Effector CD8-positive, alpha-beta T cell (primary cell): ENCODE results near the gene FRMD4B.

Source experiments
- DNase-seq: peaks from one replicate; lab custom pipeline; 2025; lab: John Stamatoyannopoulos, UW

FRMD4B gene

DNA sequence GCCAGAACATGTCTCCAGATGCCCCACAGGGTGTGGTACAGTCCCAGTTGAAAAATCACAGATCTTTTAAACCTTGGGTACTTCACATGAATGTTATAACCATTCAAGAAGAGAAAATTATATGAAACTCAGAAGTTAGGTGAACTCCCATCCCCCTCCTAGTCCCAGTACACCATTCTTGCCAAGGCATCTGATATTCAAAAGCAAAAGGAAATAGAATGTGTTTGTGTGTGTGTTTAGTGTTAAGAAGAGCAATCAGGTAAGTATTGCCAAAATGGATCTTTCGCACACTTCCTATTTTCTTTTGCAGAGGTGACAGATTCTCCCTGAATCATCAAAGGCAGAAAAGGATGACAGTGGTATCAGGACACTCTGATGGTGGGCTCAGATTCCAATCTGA lies 219.4 kb downstream of the FRMD4B start:
- DNase-seq, result no peak

DNA sequence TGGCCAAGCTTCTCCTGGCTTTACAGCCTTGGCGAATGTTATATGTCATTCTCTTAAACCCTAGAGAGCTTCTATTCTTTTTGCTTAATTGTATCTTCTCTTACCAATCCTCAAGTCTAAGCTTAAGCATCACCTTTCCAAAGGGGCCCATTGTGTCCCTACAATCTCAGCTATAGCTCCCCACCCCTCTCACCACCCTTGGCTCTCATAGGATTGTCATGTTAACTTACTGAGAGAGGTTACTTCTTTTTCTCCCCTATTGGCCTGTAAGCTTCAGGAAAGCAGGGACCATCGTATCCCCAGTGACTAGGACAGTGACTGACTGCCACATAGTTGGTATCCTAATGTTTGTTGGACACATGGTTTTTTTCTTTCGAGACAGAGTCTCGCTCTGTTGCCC lies 220.1 kb downstream of the FRMD4B start:
- no peak for DNase-seq

DNA sequence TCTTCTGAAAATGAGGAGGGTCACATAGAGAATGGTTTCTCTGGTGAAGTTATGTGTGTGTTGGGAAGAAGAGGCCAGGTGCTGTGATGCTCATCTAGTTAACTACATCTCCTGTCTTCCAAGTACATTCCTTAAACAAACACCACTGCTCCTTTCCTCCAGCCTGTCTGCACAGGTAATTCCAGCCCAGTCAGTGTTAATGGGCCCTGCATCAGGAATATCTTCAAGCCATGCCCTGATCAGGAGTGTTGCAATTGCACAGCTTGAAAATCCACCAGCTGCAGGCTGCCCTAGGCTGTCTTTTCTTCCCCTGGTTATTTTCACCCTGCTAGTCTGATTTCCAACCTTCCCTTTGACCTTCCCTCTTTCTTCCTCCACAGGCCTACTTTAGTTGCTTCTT lies 221.6 kb downstream of the FRMD4B start:
- no peak for DNase-seq

DNA sequence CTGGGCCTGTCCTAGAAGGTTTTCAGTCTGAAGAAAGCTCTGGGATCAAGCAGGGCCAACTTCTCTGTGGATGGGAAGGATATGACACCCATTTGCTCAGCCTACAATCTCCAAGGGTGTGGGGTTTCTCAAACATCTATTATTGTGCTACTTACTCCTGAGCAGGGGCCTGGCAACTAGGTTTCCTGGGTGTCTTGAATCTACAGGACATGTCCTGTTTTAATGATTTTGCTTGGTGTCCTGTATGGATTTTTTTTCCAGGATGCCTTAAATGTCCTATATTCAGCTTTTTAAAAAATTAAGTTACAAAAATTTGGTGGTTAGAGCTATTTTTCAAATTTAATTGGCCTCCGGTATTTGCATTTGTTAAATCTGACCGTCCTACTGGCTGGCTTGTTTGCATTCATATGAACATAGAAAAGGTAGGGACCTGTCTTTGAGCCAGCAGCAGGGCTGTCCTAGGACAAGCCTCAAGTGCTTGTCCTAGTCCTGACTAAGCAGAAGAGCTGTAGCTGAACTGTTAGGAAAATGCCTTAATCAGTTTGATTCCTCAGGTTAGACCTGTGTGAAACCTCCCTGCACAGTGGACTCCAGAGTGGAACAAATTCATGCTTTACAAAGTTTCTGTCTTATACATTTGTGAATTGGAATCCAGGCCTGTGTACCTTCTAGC lies 223.4 kb downstream of the FRMD4B start:
- DNase-seq, result no peak

DNA sequence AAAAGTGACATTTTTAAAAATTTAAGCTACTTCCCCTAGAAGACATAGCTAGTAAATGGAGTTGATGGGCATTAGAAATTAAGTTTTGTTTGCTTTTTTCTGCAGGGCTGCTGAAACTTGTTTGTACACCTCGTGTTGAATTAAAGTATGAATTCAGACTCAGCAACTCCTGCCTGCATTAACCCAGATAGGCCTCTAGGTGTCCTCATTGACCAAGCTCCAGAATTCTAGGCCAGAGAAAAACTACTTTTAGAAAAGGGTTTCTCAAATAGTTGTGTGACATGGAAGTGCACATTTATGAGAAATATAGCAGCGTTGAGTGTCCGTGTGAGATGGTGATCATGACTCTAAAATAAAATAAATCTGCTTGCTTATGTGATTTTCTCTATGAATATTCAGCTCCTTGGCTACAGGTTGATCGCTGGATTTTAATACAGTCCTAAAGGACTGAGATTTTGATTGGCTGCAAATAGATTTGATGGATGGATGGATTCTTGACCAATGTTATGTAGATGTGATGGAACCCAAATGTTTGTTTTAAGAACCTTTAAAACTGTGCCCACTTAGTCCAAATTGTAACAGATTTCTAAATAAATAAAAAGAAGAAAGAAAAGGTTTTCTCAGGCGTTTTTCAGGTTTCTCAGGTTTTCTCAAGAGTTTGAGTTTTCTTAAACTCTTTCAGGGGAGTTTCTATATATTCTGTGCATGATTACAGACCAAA lies 224.1 kb downstream of the FRMD4B start:
- no peak for DNase-seq

DNA sequence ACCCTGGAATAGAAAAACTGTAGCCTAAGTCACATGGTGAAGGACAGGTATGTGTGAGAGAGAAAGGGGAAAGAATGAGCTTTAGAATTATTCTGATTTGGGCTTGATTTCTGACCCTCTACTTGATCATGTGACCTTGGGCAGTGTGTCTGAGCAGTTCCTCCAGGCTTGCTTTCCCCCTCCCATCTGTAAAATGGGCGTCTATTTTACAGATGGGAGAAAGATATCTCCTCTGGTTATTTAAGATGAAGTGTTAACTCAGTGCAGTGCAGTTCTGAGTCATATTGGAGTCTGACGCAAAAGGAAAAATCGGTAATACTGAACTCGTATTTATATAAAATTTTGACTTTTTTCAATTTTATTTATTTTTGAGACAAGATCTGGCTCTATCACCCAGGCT lies 225.4 kb downstream of the FRMD4B start:
- DNase-seq, result no peak

DNA sequence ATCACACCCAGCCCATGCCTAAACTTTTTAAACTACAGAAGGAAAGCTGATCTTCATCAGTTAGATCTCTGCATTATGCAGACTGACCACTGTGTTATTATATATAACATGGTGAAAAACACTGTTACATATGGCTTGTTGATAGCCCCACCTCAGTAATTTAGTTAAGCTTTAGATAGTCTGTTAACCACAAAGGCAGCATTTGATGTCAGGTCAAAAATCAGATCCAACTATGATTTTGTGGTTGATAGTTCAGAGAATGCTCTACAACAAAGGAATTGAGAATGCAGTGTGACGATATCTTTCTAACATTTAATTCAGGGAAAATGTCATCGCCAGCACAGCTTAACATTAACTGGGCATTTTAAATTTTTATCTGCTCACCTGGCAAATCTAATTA lies 225.8 kb downstream of the FRMD4B start:
- no peak for DNase-seq

DNA sequence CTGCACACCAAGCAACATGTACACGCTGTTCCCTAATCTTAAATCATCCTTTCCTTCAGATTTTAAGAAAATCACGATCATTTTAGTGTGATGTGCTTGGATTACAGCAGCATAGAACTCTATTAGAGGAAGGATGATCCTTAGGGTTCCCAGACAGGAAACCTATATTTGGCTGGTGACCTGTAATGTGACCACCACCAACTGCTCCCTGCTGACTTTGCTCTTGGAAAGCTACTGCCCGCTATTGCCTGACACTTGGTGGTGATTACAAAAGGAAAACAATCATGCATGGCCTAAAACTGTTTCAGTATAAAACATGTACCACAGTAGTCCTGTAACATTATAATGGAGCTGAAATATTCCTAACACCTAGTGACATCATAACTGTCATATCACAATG lies 236.3 kb downstream of the FRMD4B start:
- DNase-seq, result no peak

DNA sequence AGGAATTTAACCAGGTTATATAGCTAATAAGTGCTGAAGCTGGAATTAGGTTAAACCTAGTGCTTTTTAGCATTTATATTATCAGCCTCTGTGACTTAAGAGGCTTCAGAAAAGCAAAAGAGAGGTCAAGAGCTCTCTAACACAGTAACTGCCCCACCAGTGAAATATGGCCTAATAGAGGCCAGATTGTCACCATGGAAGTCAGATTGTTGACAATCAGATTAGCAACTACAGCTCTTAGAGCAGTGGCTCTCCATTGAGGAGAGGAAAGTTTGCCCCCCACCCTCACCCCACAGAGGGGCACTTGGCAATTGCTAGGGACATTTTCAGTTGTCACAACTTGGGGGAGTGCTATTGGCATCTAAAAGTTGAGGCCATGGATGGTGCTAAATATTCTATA lies 240.2 kb downstream of the FRMD4B start:
- no peak for DNase-seq

DNA sequence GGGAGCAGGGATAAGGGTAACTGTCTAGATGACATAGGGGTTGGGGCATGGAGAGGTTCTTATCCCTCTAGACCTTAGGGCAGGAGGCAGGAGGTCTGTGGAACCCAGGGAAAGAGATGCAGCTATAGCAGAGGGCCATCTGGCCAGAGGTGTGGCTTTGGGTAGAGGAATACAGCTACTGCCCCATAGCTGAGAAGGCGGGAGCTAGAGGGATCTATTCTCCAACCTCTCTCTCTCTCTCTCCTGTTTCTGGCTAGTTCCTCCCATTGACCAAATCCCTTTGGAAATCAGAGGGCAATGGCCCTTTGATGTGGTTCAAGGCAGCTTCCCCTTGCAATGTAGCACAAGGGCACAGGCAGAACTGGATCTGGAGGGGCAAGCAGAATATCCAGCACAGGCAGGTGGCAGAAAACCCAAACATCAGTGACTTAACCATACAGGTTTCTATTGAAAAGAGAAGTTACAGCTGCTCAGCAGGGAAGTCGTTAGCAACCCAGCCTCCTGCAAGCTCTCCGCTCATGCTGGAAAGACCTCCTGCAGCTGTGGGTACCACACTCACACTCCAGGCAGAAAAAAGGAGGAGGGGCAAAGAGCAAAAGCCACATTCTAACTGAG lies 241.2 kb downstream of the FRMD4B start:
- no peak for DNase-seq

DNA sequence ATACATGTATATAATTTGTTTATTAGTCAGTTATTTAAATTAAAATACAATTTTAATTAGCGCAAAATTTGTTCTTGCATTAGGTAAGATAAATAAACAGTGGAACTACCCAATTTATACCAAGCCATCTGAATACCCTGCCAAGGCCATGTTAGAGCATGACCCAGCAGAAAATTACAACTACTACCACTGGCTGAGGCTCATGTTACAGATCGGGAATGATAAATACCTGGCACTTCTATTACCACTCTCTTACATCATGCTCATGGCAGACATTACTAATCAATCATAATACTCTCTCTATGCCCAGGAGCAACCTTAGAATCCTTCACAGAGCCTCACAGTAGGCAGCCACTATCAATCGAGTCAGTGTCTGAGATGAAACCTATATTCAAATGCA lies 242.3 kb downstream of the FRMD4B start:
- DNase-seq, result no peak

DNA sequence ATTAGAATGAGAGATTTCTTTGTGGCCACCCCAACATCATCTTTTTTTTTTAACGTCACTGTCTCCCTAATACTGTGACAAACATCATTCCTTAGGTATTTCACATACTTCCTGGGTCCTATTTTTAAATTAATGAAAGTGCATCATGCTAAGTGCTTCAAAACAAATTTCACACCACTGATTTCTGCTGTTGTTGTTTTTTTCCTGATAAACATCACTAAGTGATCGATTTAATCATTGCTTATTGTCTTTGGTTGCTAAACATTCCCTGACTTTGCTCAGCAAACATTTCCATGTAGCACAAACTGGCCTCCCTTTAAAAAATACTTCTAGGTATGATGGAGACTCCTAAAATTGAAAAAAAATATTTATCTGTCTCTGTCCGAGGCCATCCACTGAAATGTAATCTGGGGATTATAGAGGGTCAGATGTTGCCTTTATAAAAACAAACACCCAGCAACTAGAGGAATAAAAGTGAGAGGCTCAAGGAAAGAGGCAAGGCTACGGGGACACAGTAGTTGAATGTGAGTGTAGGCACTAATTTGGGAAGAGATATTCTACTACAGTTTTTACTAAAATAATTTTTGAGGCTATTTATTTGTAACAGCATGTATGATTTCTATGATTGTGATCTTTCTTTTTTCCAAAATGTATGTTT lies 243.0 kb downstream of the FRMD4B start:
- DNase-seq, result no peak

DNA sequence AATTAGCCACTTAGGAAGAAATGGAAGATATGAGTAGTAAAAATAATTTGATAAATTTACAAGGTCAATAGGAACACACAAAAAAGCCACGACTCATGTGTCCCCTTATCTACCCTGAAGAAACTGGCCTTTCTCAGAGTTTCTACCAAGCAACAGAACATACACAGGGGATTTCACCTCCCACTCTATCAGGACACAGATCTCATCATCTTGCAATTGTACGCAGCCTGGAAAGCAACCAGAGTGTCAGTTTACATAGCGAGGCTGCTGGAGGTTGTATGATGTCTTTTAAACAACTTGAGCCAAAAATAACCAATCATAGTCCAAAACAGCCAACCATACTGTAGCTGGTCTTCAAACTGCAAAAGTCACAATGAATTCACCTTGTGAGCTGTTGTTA lies 243.8 kb downstream of the FRMD4B start:
- no peak for DNase-seq

DNA sequence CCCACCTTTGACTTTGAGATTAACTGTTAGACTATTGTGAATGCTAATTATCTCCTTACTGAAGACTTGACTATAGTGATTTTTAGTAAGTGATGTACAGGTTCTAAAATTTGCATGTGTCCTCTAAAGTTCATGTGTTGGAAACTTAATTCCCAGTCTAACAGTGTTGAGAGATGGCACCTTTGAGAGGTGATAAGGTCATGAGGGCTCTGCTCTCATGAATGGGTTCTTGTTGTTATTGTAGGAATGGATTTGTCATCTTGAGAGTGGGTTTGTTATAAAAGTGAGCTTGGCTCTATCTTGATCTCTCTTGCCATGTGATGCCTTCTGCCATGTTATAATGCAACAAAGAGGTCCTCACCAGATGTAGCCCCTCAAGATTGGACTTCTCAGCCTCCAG lies 244.6 kb downstream of the FRMD4B start:
- no peak for DNase-seq

DNA sequence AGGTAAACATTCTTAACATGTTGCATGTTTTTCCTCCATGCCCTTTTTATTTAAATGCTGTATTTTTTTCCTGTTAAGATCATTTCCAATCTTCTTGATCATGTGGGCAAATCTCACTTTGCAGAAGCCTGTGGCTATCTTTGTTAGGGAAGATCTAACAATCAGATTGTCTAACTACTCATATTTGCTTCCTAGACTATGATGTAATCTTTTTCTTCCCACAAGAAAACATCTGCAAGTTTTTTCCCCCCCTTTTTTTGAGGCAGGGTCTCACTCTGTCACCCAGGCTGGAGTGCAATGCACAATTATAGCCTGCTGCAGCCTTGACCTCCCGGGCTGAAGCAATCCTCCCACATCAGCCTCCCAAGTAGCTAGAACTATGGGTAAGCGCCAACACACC lies 248.5 kb downstream of the FRMD4B start:
- DNase-seq, result no peak

DNA sequence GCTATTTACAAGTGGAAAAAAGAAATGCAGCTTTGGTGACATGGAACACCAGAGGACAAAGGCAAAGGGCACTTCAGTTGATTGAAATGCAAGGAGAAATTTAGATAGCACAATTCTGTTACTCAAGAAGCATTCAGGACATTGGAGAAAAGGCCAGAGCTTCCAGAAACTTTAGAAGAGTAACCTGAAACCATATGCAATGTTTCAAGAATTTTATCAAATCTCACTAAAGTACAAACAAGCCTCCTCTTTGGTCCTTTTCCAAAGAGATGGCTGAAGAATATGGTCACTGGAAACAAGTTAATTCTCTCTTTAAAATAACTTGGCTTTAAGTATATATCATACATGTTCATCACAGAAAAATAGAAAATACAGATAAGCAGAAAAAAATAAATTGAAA lies 248.9 kb downstream of the FRMD4B start:
- no peak for DNase-seq

DNA sequence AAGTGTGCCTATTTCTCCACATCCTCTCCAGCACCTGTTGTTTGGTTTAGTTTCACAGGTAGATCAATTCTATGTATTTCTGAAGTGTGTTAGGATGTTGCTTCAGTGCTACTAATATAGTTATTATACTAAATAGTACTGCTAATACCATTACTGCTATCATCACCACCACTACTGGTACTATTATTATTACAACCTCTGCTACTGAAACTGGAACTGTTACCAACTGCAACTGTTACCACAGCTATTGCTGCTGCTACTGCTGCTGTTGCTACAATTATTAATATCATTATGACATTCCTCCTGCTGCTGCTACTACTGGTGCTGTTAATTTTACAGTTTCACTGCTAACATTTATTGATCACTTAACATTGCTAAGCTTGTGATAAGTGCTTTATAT lies 255.2 kb downstream of the FRMD4B start:
- DNase-seq, result no peak

DNA sequence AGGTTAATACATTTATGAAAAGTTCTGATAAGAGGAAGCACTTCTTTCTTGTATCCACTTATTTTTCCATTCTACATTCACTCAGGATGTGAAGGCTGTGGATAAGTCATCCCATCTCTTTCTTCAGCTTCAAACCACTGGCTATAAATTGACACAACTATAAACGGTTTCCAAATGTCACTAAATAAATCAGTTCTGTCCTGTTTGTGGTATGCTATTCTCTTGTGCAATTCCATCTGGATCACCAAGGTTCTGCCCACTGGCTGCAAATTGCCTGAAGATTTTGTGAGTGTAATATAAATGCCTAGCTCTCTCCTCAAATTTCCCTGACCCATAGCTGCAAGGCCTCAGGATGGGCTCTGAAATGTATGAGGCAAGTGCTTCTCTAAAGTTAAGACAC lies 256.4 kb downstream of the FRMD4B start:
- no peak for DNase-seq

DNA sequence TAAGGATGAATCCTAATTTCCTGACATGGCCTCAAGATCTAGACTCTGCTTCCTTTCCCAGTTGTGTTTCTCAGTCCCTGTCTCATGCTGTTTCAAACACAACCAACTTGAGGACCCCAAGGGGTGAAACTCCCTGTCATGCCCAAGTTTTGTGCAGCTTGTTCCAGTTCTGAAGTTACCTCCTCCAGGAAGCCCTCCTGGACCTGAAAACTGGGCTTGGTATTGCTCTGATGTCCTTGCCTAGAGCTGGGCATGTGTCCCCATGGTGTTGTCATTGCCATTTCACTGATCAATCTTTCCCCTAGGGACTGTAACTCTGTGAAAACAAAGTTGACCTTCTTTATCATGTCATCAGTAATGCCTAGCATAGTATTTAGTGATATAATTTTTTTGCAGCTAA lies 257.4 kb downstream of the FRMD4B start:
- no peak for DNase-seq

DNA sequence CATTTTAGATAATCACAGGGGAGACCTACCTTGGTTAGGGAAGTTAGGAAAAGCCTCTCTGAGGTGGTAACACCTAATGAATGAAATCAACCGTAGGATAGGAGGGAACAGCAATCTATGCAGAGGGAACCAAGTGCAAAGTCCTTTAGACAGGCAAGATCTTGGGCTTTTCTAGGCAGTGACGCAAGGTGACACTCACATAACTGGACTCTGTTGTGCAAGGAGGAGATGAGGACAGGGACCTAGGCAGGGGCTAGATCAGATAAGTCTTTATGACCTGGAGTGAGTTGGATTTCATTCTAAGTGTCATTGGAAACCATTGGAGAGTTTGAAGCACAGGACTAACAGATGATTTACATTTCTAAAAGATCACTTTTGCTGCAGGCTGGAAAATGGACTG lies 258.9 kb downstream of the FRMD4B start:
- no peak for DNase-seq

DNA sequence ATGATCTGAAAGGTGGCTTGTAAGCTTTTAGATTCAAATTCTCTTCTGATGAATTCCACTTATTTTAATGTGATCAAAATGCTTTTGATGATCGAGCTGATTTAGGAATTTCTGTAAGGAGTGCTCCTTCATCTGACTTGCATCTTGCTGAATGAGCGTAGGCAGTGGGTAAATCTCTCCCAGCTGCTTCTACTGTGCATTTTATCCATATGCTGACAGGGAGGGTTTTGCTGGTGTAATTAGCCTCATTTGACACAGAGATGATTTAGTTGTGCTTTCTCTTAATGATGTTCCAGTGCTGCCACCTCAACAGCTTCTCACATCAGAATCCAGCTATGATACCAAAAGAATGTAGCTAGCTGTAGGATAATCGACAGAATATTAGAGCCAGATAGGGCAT lies 259.7 kb downstream of the FRMD4B start:
- DNase-seq, result no peak

DNA sequence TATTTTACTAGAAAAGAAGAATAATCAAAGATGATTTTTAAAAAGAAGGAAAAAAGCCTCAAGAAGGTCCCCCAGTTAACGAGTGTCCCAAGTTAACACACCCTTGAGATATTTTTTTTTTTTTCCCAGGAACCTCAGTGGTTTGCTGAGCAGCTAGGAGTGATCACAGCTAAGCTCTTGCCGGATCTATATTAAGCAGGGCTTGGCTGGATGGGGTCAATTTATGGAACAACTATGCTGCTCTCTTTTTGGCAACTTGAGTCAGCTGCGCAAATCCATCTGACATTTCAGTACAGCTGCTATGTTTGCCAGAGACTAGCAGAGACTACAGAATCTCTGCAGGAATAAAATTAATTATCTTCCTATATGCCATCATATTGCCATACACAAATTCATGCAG lies 263.5 kb downstream of the FRMD4B start, which contains the start of gene LMOD3:
TSS of gene LMOD3 (minus strand) at position 193 of the 400 bp plus-strand sequence. CDS start 209 bp downstream, outside the sequence.
- DNase-seq, result no peak

DNA sequence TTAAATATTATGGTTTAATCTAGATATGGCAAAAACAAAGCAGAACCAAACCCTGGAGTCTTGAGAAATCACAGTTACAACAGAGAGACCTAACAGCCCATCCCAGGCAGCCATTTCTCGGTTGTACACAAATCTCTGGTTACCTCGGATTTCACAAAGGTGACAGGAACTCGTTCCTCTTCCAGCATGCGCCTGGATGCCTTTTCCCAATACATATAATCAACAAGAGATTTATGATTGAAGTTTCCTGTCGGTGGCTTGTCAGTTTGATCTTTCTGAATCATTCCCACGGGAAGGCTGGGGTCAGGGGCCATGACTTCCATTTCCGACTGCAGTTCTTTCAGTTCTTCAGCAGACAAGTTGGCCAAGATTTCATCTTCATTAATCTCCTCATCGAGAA lies 263.9 kb downstream of the FRMD4B start:
- no peak for DNase-seq
